ENCODE data around the gene GPR37. TPM values are rescaled to one million over a fixed set of nuclear protein-coding genes. Genes with fewer than 3 reads are reported as not detected.

Gene GPR37
- total RNA-seq, 4 donors from 2014 or later: 1.1 TPM; not detected in 2

GRCh38 chr7:124811341-124811740, 45.7 kb upstream of the GPR37 start:
- WGBS, 2 donors (ENCODE audit: low coverage in 1 of 2): 75 to 87% methylated on average over 1 of the region's 1 CpG
- TF ChIP-seq EP300 (IDR thresholded peaks at IDR 0.05; ENCODE audit: low read depth) (no peak), POLR2AphosphoS5 (IDR thresholded peaks at IDR 0.05) (no peak), POLR2A (IDR thresholded peaks at IDR 0.05) (no peak), CTCF (IDR thresholded peaks at IDR 0.05) (no peak)
- intact Hi-C loops (cut with DNase I; ENCODE audit: low total_unique reads) (no loop called here), in situ Hi-C loops (cut with MboI; ENCODE audit: low pct_ligation_motif_present in 1 of 4, low pct_unique_long_range_greater_than_20kb in 1 of 4, low sequenced_read_pairs in 3 of 4) (no loop called here)
- Histone ChIP-seq H3K4me1 (no peaks in the 10 kb centered on the region), H3K4me3 (no peak overlapping the region), H3K36me3 (no peaks in the 10 kb centered on the region), H3K9me3 (no peaks in the 10 kb centered on the region), H3K27ac (no peak overlapping the region), H3K27me3 (no peaks in the 10 kb centered on the region)
- DNase-seq: no peak

GRCh38 chr7:124810605-124811004, 45.0 kb upstream of the GPR37 start:
- no peaks in the 10 kb centered on the region for H3K27me3 ChIP-seq
- no peak overlapping the region for H3K4me3 ChIP-seq
- H3K9me3 ChIP-seq: no peaks in the 10 kb centered on the region
- no peaks in the 10 kb centered on the region for H3K36me3 ChIP-seq
- in situ Hi-C loops (cut with MboI; ENCODE audit: low pct_ligation_motif_present in 1 of 4, low pct_unique_long_range_greater_than_20kb in 1 of 4, low sequenced_read_pairs in 3 of 4): no loop called here
- 67 to 81% methylated on average over 3 of the region's 3 CpGs for WGBS, 2 donors (ENCODE audit: low coverage in 1 of 2)
- no peak overlapping the region for H3K27ac ChIP-seq
- intact Hi-C loops (cut with DNase I; ENCODE audit: low total_unique reads): no loop called here
- H3K4me1 ChIP-seq: no peaks in the 10 kb centered on the region
- no peak for DNase-seq
- TF ChIP-seq CTCF (IDR thresholded peaks at IDR 0.05) (no peak), POLR2AphosphoS5 (IDR thresholded peaks at IDR 0.05) (no peak), POLR2A (IDR thresholded peaks at IDR 0.05) (no peak), EP300 (IDR thresholded peaks at IDR 0.05; ENCODE audit: low read depth) (no peak)

GRCh38 chr7:124808206-124808605, 42.6 kb upstream of the GPR37 start:
- Histone ChIP-seq H3K4me1 (no peaks in the 10 kb centered on the region), H3K9me3 (no peaks in the 10 kb centered on the region), H3K27ac (no peak overlapping the region), H3K4me3 (no peak overlapping the region), H3K27me3 (no peaks in the 10 kb centered on the region), H3K36me3 (no peaks in the 10 kb centered on the region)
- in situ Hi-C loops (cut with MboI; ENCODE audit: low pct_ligation_motif_present in 1 of 4, low pct_unique_long_range_greater_than_20kb in 1 of 4, low sequenced_read_pairs in 3 of 4) (no loop called here), intact Hi-C loops (cut with DNase I; ENCODE audit: low total_unique reads) (no loop called here)
- no peak for DNase-seq
- no peak for TF ChIP-seq CTCF (IDR thresholded peaks at IDR 0.05)
- WGBS, 2 donors (ENCODE audit: low coverage in 1 of 2): 71 to 79% methylated on average over 5 of the region's 5 CpGs

- intact Hi-C loops (cut with DNase I; ENCODE audit: low total_unique reads): no loop called here
- H3K9me3 ChIP-seq: no peaks in the 10 kb centered on the region
- TF ChIP-seq CTCF (IDR thresholded peaks at IDR 0.05) (no peak), POLR2AphosphoS5 (IDR thresholded peaks at IDR 0.05) (no peak), EP300 (IDR thresholded peaks at IDR 0.05; ENCODE audit: low read depth) (no peak), POLR2A (IDR thresholded peaks at IDR 0.05) (no peak)
- H3K4me1 ChIP-seq: no peaks in the 10 kb centered on the region
- in situ Hi-C loops (cut with MboI; ENCODE audit: low pct_ligation_motif_present in 1 of 4, low pct_unique_long_range_greater_than_20kb in 1 of 4, low sequenced_read_pairs in 3 of 4): no loop called here
- no peak for DNase-seq
- no peak overlapping the region for H3K27ac ChIP-seq
- no peaks in the 10 kb centered on the region for H3K36me3 ChIP-seq
- 69 to 88% methylated on average over 1 of the region's 1 CpG for WGBS, 2 donors (ENCODE audit: low coverage in 1 of 2)
- H3K27me3 ChIP-seq: no peaks in the 10 kb centered on the region
- no peak overlapping the region for H3K4me3 ChIP-seq
Observed at GRCh38 chr7:124801330-124801895, 35.8 kb upstream of the GPR37 start.

Data from transverse colon (tissue), 4 donors.